ENCODE results near the gene SOWAHA. TPM values are rescaled to one million over a fixed set of nuclear protein-coding genes. Genes with fewer than 3 reads are reported as not detected.

Gene SOWAHA
- total RNA-seq, 2 donors from 2014 or later, result 0.13 TPM; not detected in 1

DNA sequence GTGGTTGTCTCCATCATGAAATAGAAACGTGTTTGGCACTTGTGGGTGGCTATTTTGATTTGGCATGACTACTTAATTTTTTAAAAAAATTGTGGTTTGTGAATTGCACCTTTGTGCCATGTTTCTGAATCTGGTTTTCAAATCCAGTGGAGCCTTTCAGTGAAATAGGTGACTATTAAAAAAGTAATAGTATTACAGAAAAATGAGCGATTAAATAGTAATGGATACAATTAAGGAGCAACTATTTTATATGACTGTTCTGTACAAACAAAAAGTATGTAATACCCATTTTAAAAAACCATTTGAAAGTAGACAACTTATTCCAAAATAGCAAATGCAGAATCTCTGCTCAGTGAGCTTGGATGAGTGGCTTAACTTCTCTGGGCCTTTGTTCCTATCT is 3.0 kb downstream of the SOWAHA start:
- H3K36me3 Mint-ChIP-seq (ENCODE audit: low read depth), result no peaks in the 10 kb centered on the region
- H3K4me1 Mint-ChIP-seq, result peaks cover 2% of the 10 kb centered on the region
- TF ChIP-seq, protein P1, sequence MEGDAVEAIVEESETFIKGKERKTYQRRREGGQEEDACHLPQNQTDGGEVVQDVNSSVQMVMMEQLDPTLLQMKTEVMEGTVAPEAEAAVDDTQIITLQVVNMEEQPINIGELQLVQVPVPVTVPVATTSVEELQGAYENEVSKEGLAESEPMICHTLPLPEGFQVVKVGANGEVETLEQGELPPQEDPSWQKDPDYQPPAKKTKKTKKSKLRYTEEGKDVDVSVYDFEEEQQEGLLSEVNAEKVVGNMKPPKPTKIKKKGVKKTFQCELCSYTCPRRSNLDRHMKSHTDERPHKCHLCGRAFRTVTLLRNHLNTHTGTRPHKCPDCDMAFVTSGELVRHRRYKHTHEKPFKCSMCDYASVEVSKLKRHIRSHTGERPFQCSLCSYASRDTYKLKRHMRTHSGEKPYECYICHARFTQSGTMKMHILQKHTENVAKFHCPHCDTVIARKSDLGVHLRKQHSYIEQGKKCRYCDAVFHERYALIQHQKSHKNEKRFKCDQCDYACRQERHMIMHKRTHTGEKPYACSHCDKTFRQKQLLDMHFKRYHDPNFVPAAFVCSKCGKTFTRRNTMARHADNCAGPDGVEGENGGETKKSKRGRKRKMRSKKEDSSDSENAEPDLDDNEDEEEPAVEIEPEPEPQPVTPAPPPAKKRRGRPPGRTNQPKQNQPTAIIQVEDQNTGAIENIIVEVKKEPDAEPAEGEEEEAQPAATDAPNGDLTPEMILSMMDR (conservative IDR thresholded peaks at IDR 0.05), result no peak
- Histone ChIP-seq H3K4me3 (ENCODE audit: low read length) (no peak overlapping the region), H3K9ac (ENCODE audit: extremely low read depth, low read length, poor library complexity, severe bottlenecking) (no peak overlapping the region), H3K27me3 (ENCODE audit: control insufficient read depth, insufficient read depth, low read length, poor library complexity, severe bottlenecking) (peaks cover 56% of the 10 kb centered on the region), H3K36me3 (ENCODE audit: control insufficient read depth, insufficient read depth, low read length) (no peaks in the 10 kb centered on the region), H3K4me1 (ENCODE audit: control insufficient read depth, insufficient read depth, low read length) (no peaks in the 10 kb centered on the region), H3K9me3 (ENCODE audit: control insufficient read depth, low read length) (no peaks in the 10 kb centered on the region), H3K27ac (ENCODE audit: low read depth, low read length) (no peak overlapping the region)
- H3K27ac Mint-ChIP-seq, result no peak overlapping the region
- H3K4me3 Mint-ChIP-seq, result no peak overlapping the region
- peaks cover 70% of the 10 kb centered on the region for H3K27me3 Mint-ChIP-seq (ENCODE audit: insufficient read depth)
- 94 to 100% methylated on average over 1 to 2 of the region's 2 CpGs for WGBS, 2 experiments (ENCODE audit: insufficient coverage in 1 of 2, insufficient read length in 1 of 2)
- peaks cover 5% of the 10 kb centered on the region for H3K9me3 Mint-ChIP-seq
- no peak for DNase-seq

DNA sequence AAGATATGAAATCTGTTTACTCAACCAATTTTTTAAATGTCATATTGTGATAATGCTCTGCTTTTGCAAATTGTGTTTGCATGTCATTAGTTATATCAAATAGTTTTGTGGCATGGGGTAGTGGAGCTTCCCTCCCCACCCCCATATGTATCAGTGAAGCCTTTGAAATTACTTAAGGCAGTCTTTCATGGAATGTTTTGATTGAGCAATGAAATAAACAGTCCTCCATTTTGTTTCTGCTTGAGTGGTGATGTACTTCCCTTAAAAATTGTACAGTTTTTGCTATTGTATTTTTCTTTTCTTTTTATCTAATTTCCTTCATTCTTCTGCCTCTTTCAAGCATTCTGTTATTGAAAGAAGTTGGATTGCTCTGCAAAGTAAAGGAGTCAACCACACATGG is 3.5 kb downstream of the SOWAHA start:
- Mint-ChIP-seq H3K27ac (no peak overlapping the region), H3K4me1 (peaks cover 2% of the 10 kb centered on the region), H3K27me3 (ENCODE audit: insufficient read depth) (peaks cover 66% of the 10 kb centered on the region), H3K36me3 (ENCODE audit: low read depth) (no peaks in the 10 kb centered on the region), H3K9me3 (peaks cover 5% of the 10 kb centered on the region), H3K4me3 (no peak overlapping the region)
- no peak for DNase-seq
- TF ChIP-seq, protein P1 (conservative IDR thresholded peaks at IDR 0.05), result no peak
- Histone ChIP-seq H3K27ac (ENCODE audit: low read depth, low read length) (no peak overlapping the region), H3K9ac (ENCODE audit: extremely low read depth, low read length, poor library complexity, severe bottlenecking) (no peak overlapping the region), H3K4me3 (ENCODE audit: low read length) (no peak overlapping the region), H3K27me3 (ENCODE audit: control insufficient read depth, insufficient read depth, low read length, poor library complexity, severe bottlenecking) (peaks cover 52% of the 10 kb centered on the region), H3K9me3 (ENCODE audit: control insufficient read depth, low read length) (no peaks in the 10 kb centered on the region), H3K4me1 (ENCODE audit: control insufficient read depth, insufficient read depth, low read length) (no peaks in the 10 kb centered on the region), H3K36me3 (ENCODE audit: control insufficient read depth, insufficient read depth, low read length) (no peaks in the 10 kb centered on the region)

DNA sequence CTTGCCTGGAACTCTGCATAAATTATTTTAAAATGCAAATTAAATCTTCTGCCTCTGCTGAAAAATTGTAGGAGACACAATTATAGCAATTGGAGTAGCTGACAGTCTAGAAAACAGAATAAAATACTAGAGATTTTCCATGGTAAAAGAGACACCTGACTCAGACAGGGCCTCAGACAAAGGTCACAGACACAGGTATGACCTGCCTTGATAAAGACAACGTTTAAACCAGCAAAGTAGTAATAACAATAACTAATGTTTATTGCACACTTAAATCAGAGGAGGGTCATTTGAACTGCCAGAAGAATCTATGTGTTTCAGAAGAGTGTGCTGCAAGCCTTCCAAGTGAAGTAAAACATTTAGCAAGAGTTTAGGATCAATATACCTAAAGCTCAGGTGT is 3.9 kb downstream of the SOWAHA start:
- TF ChIP-seq, protein P1 (conservative IDR thresholded peaks at IDR 0.05), result no peak
- no peaks in the 10 kb centered on the region for H3K36me3 ChIP-seq (ENCODE audit: control insufficient read depth, insufficient read depth, low read length)
- DNase-seq, result no peak
- Mint-ChIP-seq H3K4me1 (peaks cover 2% of the 10 kb centered on the region), H3K4me3 (no peak overlapping the region), H3K9me3 (peaks cover 5% of the 10 kb centered on the region), H3K27ac (no peak overlapping the region), H3K36me3 (ENCODE audit: low read depth) (no peaks in the 10 kb centered on the region), H3K27me3 (ENCODE audit: insufficient read depth) (peaks cover 62% of the 10 kb centered on the region)
- WGBS, 2 experiments (ENCODE audit: insufficient coverage in 1 of 2, insufficient read length in 1 of 2), result 61% methylated on average over 1 of the region's 1 CpG; no CpG with 5 or more reads in 1 of the 2 experiments
- no peak overlapping the region for H3K9ac ChIP-seq (ENCODE audit: extremely low read depth, low read length, poor library complexity, severe bottlenecking)
- H3K27ac ChIP-seq (ENCODE audit: low read depth, low read length), result no peak overlapping the region
- H3K27me3 ChIP-seq (ENCODE audit: control insufficient read depth, insufficient read depth, low read length, poor library complexity, severe bottlenecking), result peaks cover 47% of the 10 kb centered on the region
- no peaks in the 10 kb centered on the region for H3K4me1 ChIP-seq (ENCODE audit: control insufficient read depth, insufficient read depth, low read length)
- no peaks in the 10 kb centered on the region for H3K9me3 ChIP-seq (ENCODE audit: control insufficient read depth, low read length)
- no peak overlapping the region for H3K4me3 ChIP-seq (ENCODE audit: low read length)
